Uterus (tissue), 2 donors: ENCODE measurements around the gene SYT11.

Experiments used
- POLR2A ChIP-seq, 2 donors: fragments of 450-650 bp; IDR thresholded peaks; one replicate each; pipeline ENCODE4 v1.6.1; 2016; ENCODE audit warnings: antibody characterized with exemption in 2 of 2, mild to moderate bottlenecking in 1 of 2, moderate library complexity in 1 of 2
- TF ChIP-seq, protein P1 (sequence below), 4 experiments: fragments of 200-600 bp in 2 of 4; fragments of 450-650 bp in 2 of 4; sonication (generic) in 2 of 4; IDR thresholded peaks; one replicate each; pipeline ENCODE4 v1.5.1; 2016 to 2019; ENCODE audit warnings: antibody characterized with exemption in 4 of 4, mild to moderate bottlenecking in 2 of 4, moderate library complexity in 1 of 4

GRCh38 chr1:155859881-155860871, 809 bp downstream of the SYT11 start:
- TF ChIP-seq, protein P1, sequence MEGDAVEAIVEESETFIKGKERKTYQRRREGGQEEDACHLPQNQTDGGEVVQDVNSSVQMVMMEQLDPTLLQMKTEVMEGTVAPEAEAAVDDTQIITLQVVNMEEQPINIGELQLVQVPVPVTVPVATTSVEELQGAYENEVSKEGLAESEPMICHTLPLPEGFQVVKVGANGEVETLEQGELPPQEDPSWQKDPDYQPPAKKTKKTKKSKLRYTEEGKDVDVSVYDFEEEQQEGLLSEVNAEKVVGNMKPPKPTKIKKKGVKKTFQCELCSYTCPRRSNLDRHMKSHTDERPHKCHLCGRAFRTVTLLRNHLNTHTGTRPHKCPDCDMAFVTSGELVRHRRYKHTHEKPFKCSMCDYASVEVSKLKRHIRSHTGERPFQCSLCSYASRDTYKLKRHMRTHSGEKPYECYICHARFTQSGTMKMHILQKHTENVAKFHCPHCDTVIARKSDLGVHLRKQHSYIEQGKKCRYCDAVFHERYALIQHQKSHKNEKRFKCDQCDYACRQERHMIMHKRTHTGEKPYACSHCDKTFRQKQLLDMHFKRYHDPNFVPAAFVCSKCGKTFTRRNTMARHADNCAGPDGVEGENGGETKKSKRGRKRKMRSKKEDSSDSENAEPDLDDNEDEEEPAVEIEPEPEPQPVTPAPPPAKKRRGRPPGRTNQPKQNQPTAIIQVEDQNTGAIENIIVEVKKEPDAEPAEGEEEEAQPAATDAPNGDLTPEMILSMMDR (IDR thresholded peaks at IDR 0.05), result no peak
- TF ChIP-seq POLR2A (IDR thresholded peaks at IDR 0.05), result peak in 1 of 2 donors; percentile 46
